GM12892 (cell line): ENCODE measurements around the gene EXT2.

Source experiments
- POLR2A ChIP-seq: IDR thresholded peaks from 2 replicates; pipeline ENCODE4 v1.6.1; 2011; ENCODE audit warnings: low read depth, low read length, control low read depth
- POLR2AphosphoS5 ChIP-seq: IDR thresholded peaks from 2 replicates; pipeline ENCODE4 v1.6.1; 2011; ENCODE audit warnings: low read depth, low read length, control low read depth

DNA sequence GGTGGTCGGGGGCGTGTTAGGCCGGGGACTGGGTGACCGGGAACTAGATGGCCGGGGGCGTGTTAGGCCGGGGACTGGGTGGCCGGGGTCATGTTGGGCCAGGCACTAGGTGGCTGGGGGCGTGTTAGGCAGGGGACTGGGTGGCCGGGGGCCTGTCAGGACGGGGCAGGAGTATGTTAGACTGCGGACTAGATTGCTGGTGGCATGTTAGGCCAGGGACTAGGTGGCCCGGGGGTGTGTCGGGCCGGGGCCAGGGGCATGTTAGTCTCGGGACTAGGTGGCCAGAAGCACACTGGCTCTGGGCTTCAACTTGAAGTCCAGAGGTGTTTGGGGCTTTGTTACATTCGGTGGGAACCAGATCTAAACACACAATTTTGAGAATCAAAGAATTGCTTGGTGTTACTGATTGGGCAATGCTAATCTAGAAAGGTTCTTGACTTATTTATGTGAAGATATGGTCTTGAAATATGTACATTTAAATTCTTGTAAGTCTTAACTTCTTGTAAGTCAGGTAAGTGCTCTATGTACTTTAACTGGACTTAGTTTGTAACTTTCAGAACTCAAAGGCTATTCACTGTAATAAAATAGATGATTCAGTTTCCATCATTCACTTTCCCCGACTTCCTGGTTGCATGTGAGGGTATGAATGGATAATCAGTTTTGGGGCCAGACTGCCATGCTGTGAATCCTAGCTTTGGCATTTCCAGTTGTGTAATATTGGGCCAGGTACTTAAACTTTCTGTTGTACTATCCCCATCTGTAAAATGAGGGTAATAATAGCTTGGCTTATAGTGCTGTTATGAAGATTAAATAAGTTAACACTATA, 1.1 kb downstream of the EXT2 start:
- no peak for TF ChIP-seq POLR2A
- TF ChIP-seq POLR2AphosphoS5: no peak
